Coronary artery (tissue), 2 donors: ENCODE data around the gene MPC1.
"Not testable (repeated sequence)": the region's sequence is repeated elsewhere in the genome, so short reads cannot be mapped to it uniquely, and the experiment has no call there.

Source experiments
- DNase-seq: peaks from one replicate; pipeline ENCODE4 v3.0.0-alpha.2; 2017; ENCODE audit warnings: low spot score
- H3K27ac ChIP-seq, 2 donors: fragments of 200-600 bp; sonication (generic); one replicate each; pipeline ENCODE4 v1.5.1; 2016 to 2019
- H3K4me3 ChIP-seq: fragments of 200-600 bp; sonication (generic); 2 replicates; pipeline ENCODE4 v1.5.1; 2016; ENCODE audit warnings: mild to moderate bottlenecking, moderate library complexity
- CTCF ChIP-seq: fragments of 200-600 bp; sonication (generic); IDR thresholded peaks from one replicate; pipeline ENCODE4 v1.5.1; 2019; ENCODE audit warnings: antibody characterized with exemption

Gene MPC1

GRCh38 chr6:166389119-166389518 lies 6.4 kb upstream of the MPC1 start:
- no peak overlapping the region for H3K27ac ChIP-seq
- no peak for TF ChIP-seq CTCF
- no peak for DNase-seq
- no peak overlapping the region for H3K4me3 ChIP-seq

- TF ChIP-seq CTCF: no peak
- no peak for DNase-seq
- H3K4me3 ChIP-seq: no peak overlapping the region
- no peak overlapping the region for H3K27ac ChIP-seq
Measured at GRCh38 chr6:166388290-166389004, 5.7 kb upstream of the MPC1 start.

GRCh38 chr6:166387642-166388289 lies 5.0 kb upstream of the MPC1 start:
- Histone ChIP-seq H3K27ac (no peak overlapping the region), H3K4me3 (no peak overlapping the region)
- no peak for TF ChIP-seq CTCF
- no peak for DNase-seq

- not testable (repeated sequence) for DNase-seq, H3K4me3 ChIP-seq, H3K27ac ChIP-seq
Measured at GRCh38 chr6:166387098-166387497, 4.4 kb upstream of the MPC1 start.

- Histone ChIP-seq H3K27ac (no peak overlapping the region), H3K4me3 (no peak overlapping the region)
- no peak for DNase-seq
- TF ChIP-seq CTCF: no peak
Measured at GRCh38 chr6:166386111-166386510, 3.4 kb upstream of the MPC1 start.

GRCh38 chr6:166383802-166384363 lies 1.1 kb upstream of the MPC1 start:
- peak overlapping the region; percentile 92 to 94 for H3K27ac ChIP-seq
- not testable (repeated sequence) for DNase-seq
- peak overlapping the region; percentile 87 for H3K4me3 ChIP-seq

GRCh38 chr6:166382500-166382932 lies 224 bp downstream of the MPC1 start:
- H3K4me3 ChIP-seq: peak overlapping the region; percentile 87
- H3K27ac ChIP-seq: peak overlapping the region; percentile 92 to 94
- no peak for DNase-seq
- no peak for TF ChIP-seq CTCF
